ENCODE results near the gene HK2.
"Not testable (repeated sequence)": the region's sequence is repeated elsewhere in the genome, so short reads cannot be mapped to it uniquely, and the experiment has no call there.

- not testable (repeated sequence) for TF ChIP-seq CTCF, POLR2A, POLR2AphosphoS5 (IDR thresholded peaks at IDR 0.05)
Observed at GRCh38 chr2:74853360-74853759, 19.4 kb downstream of the HK2 start.

All from prostate gland (tissue), 2 donors.